IMR-90 (cell line): ENCODE data around the gene TBCD. TPM values are rescaled to one million over a fixed set of nuclear protein-coding genes. Genes with fewer than 3 reads are reported as not detected.

Source experiments
- ATAC-seq: fragments of 200-7000 bp; cut with Tn5 transposase; 2 replicates; pipeline ENCODE4 v1.9.1; 2020; ENCODE audit warnings: low read depth, mild to moderate bottlenecking, moderate library complexity
- BruUV-seq: library from RNA; stranded (reverse); fragments of 400-500 nt; replicated peaks from 2 replicates; lab custom pipeline; 2021; lab: Mats Ljungman, UMichigan
- CTCF ChIA-PET: fragments of 300-600 bp; formaldehyde crosslinking; extraction: SDS; loops from one replicate; lab custom pipeline; 2021; ENCODE audit warnings: antibody characterized with exemption; lab: Yijun Ruan, JAX
- POLR2A ChIA-PET: fragments of 300-600 bp; sonication (Branson Sonifier 250); formaldehyde crosslinking; loops from one replicate; lab custom pipeline; 2022; ENCODE audit warnings: antibody characterized with exemption; ENCODE audit not compliant: unreplicated experiment; lab: Charles Lee
- DNase-seq: peaks from one replicate; pipeline ENCODE4 v3.0.0; 2013
- H2AFZ ChIP-seq: replicated peaks from 2 replicates; pipeline ENCODE3; 2013; ENCODE audit warnings: low read length, mild to moderate bottlenecking; ENCODE audit not compliant: poor library complexity
- H2AK5ac ChIP-seq: 2 replicates; pipeline ENCODE4 v1.6.1; 2013; ENCODE audit warnings: low read depth, low read length, inconsistent platforms
- H2AK9ac ChIP-seq: replicated peaks from 2 replicates; pipeline ENCODE3; 2013; ENCODE audit warnings: mild to moderate bottlenecking, low read depth, low read length, moderate library complexity; ENCODE audit not compliant: poor library complexity
- H2BK120ac ChIP-seq: 2 replicates; pipeline ENCODE4 v1.6.1; 2013; ENCODE audit warnings: low read depth, low read length, inconsistent platforms
- H2BK15ac ChIP-seq: 3 replicates; pipeline ENCODE4 v1.6.1; 2013; ENCODE audit warnings: low read depth, low read length, inconsistent platforms
- H2BK20ac ChIP-seq: 2 replicates; pipeline ENCODE4 v1.6.1; 2013; ENCODE audit warnings: low read depth, mild to moderate bottlenecking, inconsistent platforms, low read length, moderate library complexity
- H2BK5ac ChIP-seq: 2 replicates; pipeline ENCODE4 v1.6.1; 2013; ENCODE audit warnings: mild to moderate bottlenecking, low read depth, low read length, inconsistent platforms; ENCODE audit not compliant: poor library complexity, severe bottlenecking
- H3K14ac ChIP-seq: replicated peaks from 2 replicates; pipeline ENCODE4 v1.6.1; 2013; ENCODE audit warnings: low read depth, low read length, inconsistent platforms
- H3K18ac ChIP-seq: 2 replicates; pipeline ENCODE4 v1.6.1; 2013; ENCODE audit warnings: low read depth, low read length, control low read depth
- H3K23ac ChIP-seq: 2 replicates; pipeline ENCODE4 v1.6.1; 2013; ENCODE audit warnings: low read depth, low read length, inconsistent platforms
- H3K27ac ChIP-seq: 2 replicates; pipeline ENCODE4 v1.5.1; 2013; ENCODE audit warnings: mild to moderate bottlenecking, control low read depth, low read length; ENCODE audit not compliant: insufficient read depth
- H3K27me3 ChIP-seq: 2 replicates; pipeline ENCODE4 v1.6.1; 2013; ENCODE audit warnings: low read length; ENCODE audit not compliant: control insufficient read depth, insufficient read depth
- H3K36me3 ChIP-seq: 2 replicates; pipeline ENCODE4 v1.6.1; 2013; ENCODE audit warnings: low read length, mixed read lengths; ENCODE audit not compliant: control insufficient read depth, insufficient read depth
- H3K4ac ChIP-seq: 2 replicates; pipeline ENCODE4 v1.6.1; 2013; ENCODE audit warnings: low read depth, low read length, inconsistent platforms
- H3K4me1 ChIP-seq: 2 replicates; pipeline ENCODE4 v1.6.1; 2013; ENCODE audit warnings: low read length, mixed read lengths; ENCODE audit not compliant: control insufficient read depth, insufficient read depth
- H3K4me2 ChIP-seq: 2 replicates; pipeline ENCODE4 v1.6.1; 2013; ENCODE audit warnings: low read depth, mild to moderate bottlenecking, control low read depth, low read length, moderate library complexity
- H3K4me3 ChIP-seq: 2 replicates; pipeline ENCODE4 v1.5.1; 2013; ENCODE audit warnings: low read depth, mild to moderate bottlenecking, control low read depth, low read length, moderate library complexity; ENCODE audit not compliant: insufficient read depth
- H3K56ac ChIP-seq: 2 replicates; pipeline ENCODE4 v1.6.1; 2013; ENCODE audit warnings: low read length, inconsistent platforms; ENCODE audit not compliant: insufficient read depth; ENCODE audit errors: extremely low read depth
- H3K79me1 ChIP-seq, 2 experiments: 2 replicates each; pipeline ENCODE4 v1.6.1; 2013; ENCODE audit warnings: low read length in 2 of 2, inconsistent platforms in 1 of 2, low read depth in 1 of 2
- H3K9ac ChIP-seq: 2 replicates; pipeline ENCODE4 v1.6.1; 2013; ENCODE audit warnings: low read depth, low read length, control low read depth
- H3K9me1 ChIP-seq: 2 replicates; pipeline ENCODE4 v1.6.1; 2013; ENCODE audit warnings: low read length, inconsistent platforms; ENCODE audit not compliant: insufficient read depth
- H3K9me3 ChIP-seq: 2 replicates; pipeline ENCODE4 v1.6.1; 2013; ENCODE audit warnings: low read length; ENCODE audit not compliant: control insufficient read depth, insufficient read depth
- H4K20me1 ChIP-seq: 2 replicates; pipeline ENCODE4 v1.6.1; 2013; ENCODE audit warnings: low read length, inconsistent platforms; ENCODE audit not compliant: insufficient read depth
- H4K5ac ChIP-seq: 2 replicates; pipeline ENCODE4 v1.6.1; 2013; ENCODE audit warnings: mild to moderate bottlenecking, low read depth, low read length, control low read depth
- H4K8ac ChIP-seq, 2 experiments: 2 replicates each; pipeline ENCODE4 v1.6.1; 2013; ENCODE audit warnings: low read depth in 2 of 2, low read length in 2 of 2, control low read depth in 1 of 2, inconsistent platforms in 1 of 2
- H4K91ac ChIP-seq: 2 replicates; pipeline ENCODE4 v1.6.1; 2013; ENCODE audit warnings: low read depth, low read length, inconsistent platforms; ENCODE audit not compliant: insufficient read depth
- BHLHE40 ChIP-seq: fragments of 150-350 bp; IDR thresholded peaks from 2 replicates; pipeline ENCODE4 v1.6.1; 2016; ENCODE audit warnings: mild to moderate bottlenecking, low read depth, low read length
- CHD1 ChIP-seq: IDR thresholded peaks from 2 replicates; pipeline ENCODE4 v1.6.1; 2012; ENCODE audit warnings: low read depth, low read length, improper control_type of control experiment
- CTCF ChIP-seq: conservative IDR thresholded peaks from 2 replicates; pipeline ENCODE4 v1.5.1; 2012; ENCODE audit warnings: mild to moderate bottlenecking, low read depth, low read length, improper control_type of control experiment
- FOS ChIP-seq: fragments of 150-350 bp; IDR thresholded peaks from 2 replicates; pipeline ENCODE4 v1.6.1; 2016; ENCODE audit warnings: low read depth, low read length
- MAFK ChIP-seq: IDR thresholded peaks from 2 replicates; pipeline ENCODE4 v1.6.1; 2012; ENCODE audit warnings: low read depth, low read length, improper control_type of control experiment
- MAZ ChIP-seq: IDR thresholded peaks from 2 replicates; pipeline ENCODE4 v1.6.1; 2012; ENCODE audit warnings: low read depth, mild to moderate bottlenecking, low read length, improper control_type of control experiment, moderate library complexity, borderline replicate concordance
- MXI1 ChIP-seq: IDR thresholded peaks from 2 replicates; pipeline ENCODE4 v1.6.1; 2012; ENCODE audit warnings: low read depth, mild to moderate bottlenecking, low read length, moderate library complexity, borderline replicate concordance
- NFE2L2 ChIP-seq: fragments of 150-350 bp; IDR thresholded peaks from 2 replicates; pipeline ENCODE4 v1.6.1; 2016; ENCODE audit warnings: low read depth, mild to moderate bottlenecking, low read length
- RAD21 ChIP-seq: IDR thresholded peaks from 2 replicates; pipeline ENCODE4 v1.6.1; 2012; ENCODE audit warnings: low read length, improper control_type of control experiment
- RCOR1 ChIP-seq: IDR thresholded peaks from 2 replicates; pipeline ENCODE4 v1.6.1; 2012; ENCODE audit warnings: mild to moderate bottlenecking, low read length, improper control_type of control experiment; ENCODE audit not compliant: insufficient replicate concordance
- RFX5 ChIP-seq: IDR thresholded peaks from 2 replicates; pipeline ENCODE4 v1.8.0; 2012; ENCODE audit warnings: low read depth, mild to moderate bottlenecking, low read length, moderate library complexity
- USF2 ChIP-seq: fragments of 150-350 bp; IDR thresholded peaks from 2 replicates; pipeline ENCODE4 v1.6.1; 2017; ENCODE audit warnings: mild to moderate bottlenecking, antibody characterized with exemption, low read length, low read depth
- WGBS, 2 experiments: methylation state at CpG; one replicate each; pipeline versions ENCODE4 v1.1.5 to v1.1.7; 2013; ENCODE audit warnings: missing lambda C conversion rate in 2 of 2; ENCODE audit not compliant: insufficient read length in 1 of 2; ENCODE audit errors: extremely low coverage in 2 of 2; 5-methylcytosine and 5-hydroxymethylcytosine counted together
- dilution Hi-C: fragments of 300-500 bp; cut with HindIII; formaldehyde crosslinking; loops from one replicate; pipeline ENCODE4 v1.14.3; 2018; ENCODE audit warnings: low sequenced_read_pairs; ENCODE audit not compliant: unreplicated experiment
- in situ Hi-C: fragments of 300-500 bp; cut with MboI; formaldehyde crosslinking; loops from 3 replicates; pipeline ENCODE4 v1.14.3; 2019; ENCODE audit warnings: low sequenced_read_pairs, inconsistent platforms, mixed read lengths
- intact Hi-C: fragments of 100-400 bp; cut with micrococcal nuclease; formaldehyde crosslinking; loops from 2 replicates; pipeline ENCODE4 v1.10.0; 2022
- polyA plus RNA-seq, 3 experiments: library from polyadenylated mRNA; depleted of rRNA; stranded (reverse); fragments of >200 nt; gene quantifications; 2 replicates each; pipeline ENCODE4 v1.2.3, GENCODE V29; 2012; ENCODE audit warnings: low replicate concordance in 1 of 3
- total RNA-seq: library from RNA; depleted of rRNA; stranded (reverse); fragments of >200 nt; gene quantifications from 2 replicates; pipeline ENCODE4 v1.2.3, GENCODE V29; 2012
- TF ChIP-seq, protein P1 (sequence below): fragments of 150-350 bp; IDR thresholded peaks from 2 replicates; pipeline ENCODE4 v1.6.1; 2016; ENCODE audit warnings: low read depth, mild to moderate bottlenecking, low read length, moderate library complexity, borderline replicate concordance

The TBCD gene
- total and polyA plus RNA-seq, 2 of the 4 experiments (the other 2 are of a cell fraction), result 21.9 to 54.5 TPM

DNA sequence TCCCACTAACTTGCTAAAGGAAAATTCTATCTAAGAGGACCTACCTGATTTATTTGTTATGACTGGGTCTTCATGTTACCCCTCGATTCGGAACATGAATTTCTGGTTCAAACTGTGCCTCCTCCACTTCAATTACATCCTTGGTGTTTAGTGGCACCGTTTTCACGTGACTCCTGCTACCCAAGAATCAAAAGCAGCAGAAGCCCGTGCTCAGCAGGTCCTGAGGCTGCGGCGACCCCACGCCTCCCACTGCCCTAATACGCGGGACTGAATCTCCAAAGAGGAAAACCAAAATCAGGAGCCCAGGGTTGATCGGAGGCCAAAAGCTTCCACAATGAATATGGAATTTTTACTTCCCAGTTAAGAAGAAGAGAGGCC is 233.6 kb downstream of the TBCD start:
- H2BK20ac ChIP-seq, result no peak overlapping the region
- H3K4me1 ChIP-seq, result peaks cover 5% of the 10 kb centered on the region; the same call in 1 of the 2 replicates
- H2AK9ac ChIP-seq, result no peak overlapping the region
- no peak overlapping the region for H3K56ac ChIP-seq
- no peaks in the 10 kb centered on the region for H3K36me3 ChIP-seq
- no peak overlapping the region for H3K14ac ChIP-seq
- in situ Hi-C loops, result no loop called here
- H3K9me3 ChIP-seq, result no peaks in the 10 kb centered on the region
- dilution Hi-C loops, result no loop called here
- H3K27ac ChIP-seq, result no peak overlapping the region
- H2BK120ac ChIP-seq, result no peak overlapping the region
- CTCF ChIA-PET, result no interaction called here
- H3K9me1 ChIP-seq, result no peaks in the 10 kb centered on the region
- H3K4me2 ChIP-seq, result no peak overlapping the region
- no peak overlapping the region for H3K4ac ChIP-seq
- H2AFZ ChIP-seq, result no peak overlapping the region
- H3K4me3 ChIP-seq, result no peak overlapping the region
- no CpG with 5 or more reads among the region's 11 CpGs for WGBS, 2 experiments
- BruUV-seq, result no TSS peak
- intact Hi-C loops, result no loop called here
- TF ChIP-seq CTCF (no peak), MAFK (no peak), MXI1 (no peak), BHLHE40 (no peak), CHD1 (no peak), USF2 (no peak), MAZ (no peak), RAD21 (no peak), RCOR1 (no peak), FOS (no peak), NFE2L2 (no peak), RFX5 (no peak)
- TF ChIP-seq, protein P1, sequence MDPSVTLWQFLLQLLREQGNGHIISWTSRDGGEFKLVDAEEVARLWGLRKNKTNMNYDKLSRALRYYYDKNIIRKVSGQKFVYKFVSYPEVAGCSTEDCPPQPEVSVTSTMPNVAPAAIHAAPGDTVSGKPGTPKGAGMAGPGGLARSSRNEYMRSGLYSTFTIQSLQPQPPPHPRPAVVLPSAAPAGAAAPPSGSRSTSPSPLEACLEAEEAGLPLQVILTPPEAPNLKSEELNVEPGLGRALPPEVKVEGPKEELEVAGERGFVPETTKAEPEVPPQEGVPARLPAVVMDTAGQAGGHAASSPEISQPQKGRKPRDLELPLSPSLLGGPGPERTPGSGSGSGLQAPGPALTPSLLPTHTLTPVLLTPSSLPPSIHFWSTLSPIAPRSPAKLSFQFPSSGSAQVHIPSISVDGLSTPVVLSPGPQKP, result no peak
- H2BK5ac ChIP-seq, result no peak overlapping the region
- ATAC-seq (no peak), DNase-seq (no peak)
- H4K8ac ChIP-seq, result no peak overlapping the region
- no peak overlapping the region for H4K91ac ChIP-seq
- H3K27me3 ChIP-seq, result no peaks in the 10 kb centered on the region
- H4K5ac ChIP-seq, result no peak overlapping the region
- H3K18ac ChIP-seq, result no peak overlapping the region
- POLR2A ChIA-PET, result no interaction called here
- no peaks in the 10 kb centered on the region for H4K20me1 ChIP-seq
- H3K9ac ChIP-seq, result no peak overlapping the region
- no peak overlapping the region for H2AK5ac ChIP-seq
- peaks cover 0 to 3% of the 10 kb centered on the region in 2 experiments; a peak in 1 of 4 replicates for H3K79me1 ChIP-seq
- no peak overlapping the region for H2BK15ac ChIP-seq
- H3K23ac ChIP-seq, result no peak overlapping the region
